Omental fat pad (tissue), 4 donors: ENCODE results near the gene RNU6-8. TPM values are rescaled to one million over a fixed set of nuclear protein-coding genes. Genes with fewer than 3 reads are reported as not detected.

ENCODE experiments used
- ATAC-seq: fragments of 150-250 bp; one replicate; pipeline ENCODE4 v1.9.1; 2016; ENCODE audit warnings: mild to moderate bottlenecking, moderate library complexity; ENCODE audit not compliant: low FRiP score
- DNase-seq: peaks from one replicate; pipeline ENCODE4 v3.0.0-alpha.2; 2019; ENCODE audit warnings: low spot score
- total RNA-seq, 4 donors: library from RNA; depleted of rRNA; stranded (reverse); fragments of >200 nt; gene quantifications; one replicate each; pipeline ENCODE4 v1.1.0, GENCODE V29; 2016
- TF ChIP-seq, protein P1 (sequence below), 3 donors: fragments of 450-650 bp; IDR thresholded peaks; one replicate each; pipeline ENCODE4 v1.5.1; 2016 to 2017; ENCODE audit warnings: antibody characterized with exemption in 3 of 3, mild to moderate bottlenecking in 3 of 3, moderate library complexity in 2 of 3

RNU6-8 gene
- total RNA-seq, 4 donors from 2014 or later: not detected

DNA sequence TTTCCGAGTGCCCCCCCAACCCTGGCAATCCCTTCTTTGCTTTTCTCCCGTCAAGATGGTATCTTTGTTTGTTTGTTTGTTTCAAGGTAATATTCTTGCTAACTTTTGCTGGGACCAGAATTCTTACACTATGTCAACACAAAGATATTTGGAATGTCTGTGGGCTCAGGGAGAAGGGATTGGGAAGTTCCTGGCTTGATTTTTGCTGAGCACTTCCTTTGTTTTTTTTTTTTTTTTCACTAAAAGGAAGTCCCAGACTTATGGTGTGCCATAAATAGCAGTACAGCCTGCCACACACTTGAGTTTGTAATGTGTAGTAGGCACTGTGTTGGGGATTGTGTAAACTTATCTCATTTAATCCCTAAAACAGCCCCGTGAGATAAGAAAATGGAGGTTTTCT lies 12.4 kb downstream of the RNU6-8 start:
- ATAC-seq: no peak
- TF ChIP-seq, protein P1, sequence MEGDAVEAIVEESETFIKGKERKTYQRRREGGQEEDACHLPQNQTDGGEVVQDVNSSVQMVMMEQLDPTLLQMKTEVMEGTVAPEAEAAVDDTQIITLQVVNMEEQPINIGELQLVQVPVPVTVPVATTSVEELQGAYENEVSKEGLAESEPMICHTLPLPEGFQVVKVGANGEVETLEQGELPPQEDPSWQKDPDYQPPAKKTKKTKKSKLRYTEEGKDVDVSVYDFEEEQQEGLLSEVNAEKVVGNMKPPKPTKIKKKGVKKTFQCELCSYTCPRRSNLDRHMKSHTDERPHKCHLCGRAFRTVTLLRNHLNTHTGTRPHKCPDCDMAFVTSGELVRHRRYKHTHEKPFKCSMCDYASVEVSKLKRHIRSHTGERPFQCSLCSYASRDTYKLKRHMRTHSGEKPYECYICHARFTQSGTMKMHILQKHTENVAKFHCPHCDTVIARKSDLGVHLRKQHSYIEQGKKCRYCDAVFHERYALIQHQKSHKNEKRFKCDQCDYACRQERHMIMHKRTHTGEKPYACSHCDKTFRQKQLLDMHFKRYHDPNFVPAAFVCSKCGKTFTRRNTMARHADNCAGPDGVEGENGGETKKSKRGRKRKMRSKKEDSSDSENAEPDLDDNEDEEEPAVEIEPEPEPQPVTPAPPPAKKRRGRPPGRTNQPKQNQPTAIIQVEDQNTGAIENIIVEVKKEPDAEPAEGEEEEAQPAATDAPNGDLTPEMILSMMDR (IDR thresholded peaks at IDR 0.05): no peak

DNA sequence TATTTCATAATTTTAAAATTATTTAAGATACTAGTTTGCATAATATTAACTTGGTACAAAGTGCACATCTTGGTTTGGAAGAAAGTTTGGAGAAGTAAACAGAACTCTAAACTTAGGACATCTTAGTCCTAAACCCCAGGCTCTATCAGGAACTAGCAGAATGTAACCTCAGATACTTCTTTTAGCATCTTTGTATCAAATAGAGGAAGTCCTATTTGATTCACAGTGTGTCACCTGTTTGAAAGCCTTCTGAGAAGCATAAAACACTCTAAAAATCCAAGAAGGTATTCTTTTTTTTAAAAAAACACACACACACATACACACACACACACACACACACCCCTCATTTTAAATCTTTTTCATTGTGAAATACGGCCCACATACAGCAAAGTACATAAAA lies 13.3 kb downstream of the RNU6-8 start:
- no peak for ATAC-seq
- TF ChIP-seq, protein P1 (IDR thresholded peaks at IDR 0.05): no peak
- DNase-seq: no peak

More for the DNA sequence above, 12.4 kb downstream of the RNU6-8 start:
- DNase-seq: no peak

DNA sequence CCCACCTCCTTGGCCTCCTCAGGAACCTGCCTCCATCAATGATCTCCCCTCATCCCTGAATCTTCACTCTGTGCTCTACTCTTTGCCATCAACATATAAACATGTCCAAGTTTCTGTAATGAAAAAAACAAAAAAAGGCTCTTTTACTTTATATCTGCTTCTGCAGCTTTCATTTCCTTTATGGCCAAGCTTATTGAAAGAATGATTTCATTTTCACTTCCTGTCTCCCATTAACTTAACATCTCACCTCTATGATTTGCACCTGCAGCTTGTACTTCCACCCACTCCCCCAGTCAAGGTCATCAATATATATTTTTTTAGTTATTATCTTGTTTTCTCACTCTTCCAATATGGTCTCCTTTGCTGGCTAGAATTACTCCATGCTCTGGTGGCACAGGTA lies 16.8 kb downstream of the RNU6-8 start:
- no peak for ATAC-seq
- TF ChIP-seq, protein P1 (IDR thresholded peaks at IDR 0.05): no peak
- no peak for DNase-seq

DNA sequence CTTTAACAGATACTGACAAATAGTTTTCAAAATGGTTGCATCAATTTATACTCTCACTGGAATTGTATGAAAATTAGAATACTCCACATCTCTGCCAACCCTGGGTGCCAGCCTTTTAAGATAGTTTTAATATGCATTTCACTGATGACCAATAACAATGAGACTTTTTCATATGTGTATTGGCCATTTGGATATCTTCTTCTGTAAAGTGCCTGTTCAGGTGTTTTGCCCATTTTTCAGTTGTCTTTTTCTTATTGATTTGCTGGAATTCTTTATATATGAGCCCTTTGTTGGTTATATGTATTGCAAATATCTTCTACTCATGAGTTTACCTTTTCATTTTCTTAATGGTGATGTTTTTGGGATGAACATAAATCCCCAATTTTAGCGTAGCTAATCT lies 18.0 kb downstream of the RNU6-8 start:
- DNase-seq: no peak
- TF ChIP-seq, protein P1 (IDR thresholded peaks at IDR 0.05): no peak
- no peak for ATAC-seq

DNA sequence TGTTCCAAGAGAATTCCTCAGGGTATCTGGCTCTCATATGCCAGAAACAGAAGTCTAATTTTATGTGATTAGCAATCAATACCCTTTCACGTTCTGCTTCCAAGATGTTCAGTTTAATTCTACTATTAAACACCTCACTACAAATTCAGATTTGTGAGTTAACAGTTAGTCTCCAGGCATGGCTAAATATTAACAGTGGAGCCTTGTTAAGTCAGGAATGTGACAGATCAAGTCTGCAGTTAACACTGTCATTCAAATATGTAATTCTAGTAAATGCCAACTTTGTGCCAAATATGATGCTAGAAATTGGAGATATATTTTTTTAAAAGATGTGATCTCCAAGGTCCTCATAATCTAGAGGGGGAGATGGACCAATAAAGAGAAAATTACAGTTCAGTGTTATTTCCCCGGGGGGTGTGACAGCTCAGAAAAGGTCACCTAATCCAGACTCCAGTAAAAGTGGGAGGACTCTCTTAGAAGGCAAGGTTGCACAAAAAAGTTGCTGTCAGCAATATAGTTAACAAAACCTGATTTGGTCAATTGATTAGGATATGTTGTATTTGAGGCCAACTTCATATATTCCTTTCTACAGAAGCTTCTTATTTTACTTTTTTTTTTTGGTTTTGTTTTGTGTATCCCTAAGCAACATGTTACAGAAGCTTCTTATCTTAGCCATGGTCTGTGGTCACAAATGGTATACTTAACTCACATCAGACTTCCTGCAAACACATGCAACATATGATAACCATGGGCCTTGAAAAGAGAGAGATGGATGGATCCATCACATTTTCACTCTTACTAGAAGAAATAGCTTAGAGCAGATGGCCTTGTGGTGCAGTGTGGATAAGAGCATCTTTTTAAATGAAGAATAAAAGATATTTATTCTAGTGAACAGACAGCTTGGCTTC lies 19.7 kb downstream of the RNU6-8 start:
- DNase-seq: no peak
- TF ChIP-seq, protein P1 (IDR thresholded peaks at IDR 0.05): no peak
- no peak for ATAC-seq

DNA sequence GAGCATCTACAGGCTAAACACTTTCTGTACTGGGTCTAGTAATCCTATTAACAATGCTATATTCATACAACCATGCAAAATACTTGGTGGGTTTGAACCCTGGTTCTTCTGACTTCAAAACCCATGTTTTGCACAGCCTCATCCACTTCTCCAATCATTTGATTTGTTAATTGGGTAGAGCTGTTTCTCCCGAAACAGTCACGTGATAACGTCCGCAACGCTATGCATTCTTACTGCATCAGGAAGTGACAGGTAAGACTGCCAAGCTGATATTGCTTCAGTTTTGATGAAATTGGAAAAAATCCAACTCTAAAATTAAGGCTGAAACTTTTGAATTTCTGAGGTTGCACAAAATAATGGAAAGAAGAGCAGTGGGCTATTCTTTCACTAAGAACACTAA lies 31.6 kb downstream of the RNU6-8 start:
- TF ChIP-seq, protein P1 (IDR thresholded peaks at IDR 0.05): no peak
- ATAC-seq (no peak), DNase-seq (no peak)

DNA sequence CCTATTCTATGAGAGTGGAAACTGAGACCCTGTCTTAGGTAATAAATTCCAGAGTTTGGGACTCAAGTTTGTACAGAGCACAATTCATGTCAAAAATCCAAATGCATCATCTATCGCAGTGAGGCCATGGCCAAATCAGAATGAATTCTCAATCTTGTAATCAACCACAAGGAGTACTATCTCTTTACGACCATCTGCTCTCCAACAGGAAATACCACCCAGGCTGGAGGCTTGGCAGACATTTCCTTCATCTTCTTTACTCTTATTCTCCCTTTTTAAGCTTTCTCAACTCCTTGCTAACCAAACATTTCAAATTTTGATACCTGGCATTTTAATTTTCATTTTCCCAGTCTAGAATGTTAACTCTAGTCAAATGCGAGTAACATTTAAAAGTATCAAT lies 33.9 kb downstream of the RNU6-8 start:
- DNase-seq (no peak), ATAC-seq (no peak)
- TF ChIP-seq, protein P1 (IDR thresholded peaks at IDR 0.05): no peak
